OCI-LY3 (cell line): ENCODE data around the gene RAD51B.

Experiments
- CTCF ChIP-seq: fragments of 200-600, 300-600 bp; sonication (generic); IDR thresholded peaks from 2 replicates; pipeline ENCODE4 v1.5.1; 2014; ENCODE audit warnings: antibody characterized with exemption, low read length, low read depth
- EZH2phosphoT487 ChIP-seq: fragments of 200-600 bp; shearing (Covaris generic); IDR thresholded peaks from 2 replicates; pipeline ENCODE4 v1.6.1; 2018; ENCODE audit warnings: antibody characterized with exemption, mixed run types, low read depth

DNA sequence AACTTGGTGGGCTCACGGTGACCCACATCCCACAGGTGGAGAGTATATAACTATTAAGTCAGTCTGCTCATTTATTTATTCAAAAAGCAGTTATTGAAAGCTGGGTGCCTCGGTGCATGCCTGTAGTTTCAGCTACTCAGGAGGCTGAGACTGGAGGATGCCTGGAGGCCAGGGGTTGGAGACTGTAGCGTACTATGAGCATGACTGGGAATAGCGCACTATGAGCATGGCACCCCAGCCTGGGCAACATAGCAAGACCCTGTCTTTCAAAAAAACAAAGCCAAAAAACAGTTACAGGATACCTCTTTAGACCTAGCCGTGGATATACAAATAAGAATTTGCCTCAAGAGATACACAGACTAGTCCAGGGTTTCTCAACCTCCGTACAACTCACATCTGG, 833.5 kb downstream of the RAD51B start:
- TF ChIP-seq CTCF (no peak), EZH2phosphoT487 (no peak)
